ENCODE measurements around the gene ANK2. TPM values are rescaled to one million over a fixed set of nuclear protein-coding genes. Genes with fewer than 3 reads are reported as not detected.
A peak's percentile ranks its signal among the peaks of the same experiment; 100 is the strongest.

The ANK2 gene
- total and polyA plus RNA-seq, 2 experiments from 2014 or later, result 7.7 to 40.4 TPM

GRCh38 chr4:113292371-113293042, 243.1 kb downstream of the ANK2 start:
- Histone ChIP-seq H2AFZ (peak overlapping the region; percentile 61; the same call in 1 of the 2 replicates), H3K4me2 (peak overlapping the region; percentile 65), H3K27ac (ENCODE audit: low read depth) (peak overlapping the region; percentile 91), H4K20me1 (replicated peaks; ENCODE audit: insufficient read depth) (no peaks in the 10 kb centered on the region), H3K36me3 (ENCODE audit: insufficient read depth) (no peaks in the 10 kb centered on the region), H3K4me1 (ENCODE audit: insufficient read depth) (peaks cover 36% of the 10 kb centered on the region), H3K9me2 (ENCODE audit: insufficient read depth) (no peaks in the 10 kb centered on the region), H3K79me2 (replicated peaks; ENCODE audit: insufficient read depth) (no peaks in the 10 kb centered on the region), H3K4me3 (peak overlapping the region; percentile 37), H3F3A (replicated peaks; ENCODE audit: low read depth) (peaks cover 22% of the 10 kb centered on the region; the same call in 1 of the 2 replicates), H3K27me3 (ENCODE audit: insufficient read depth) (no peaks in the 10 kb centered on the region)
- Mint-ChIP-seq H3K4me3 (peak overlapping the region; percentile 65), H3K27ac (peak overlapping the region; percentile 95), H3K36me3 (ENCODE audit: low read depth) (peaks cover 3% of the 10 kb centered on the region; the same call in 1 of the 3 replicates), H3K9me3 (no peaks in the 10 kb centered on the region), H3K27me3 (ENCODE audit: insufficient read depth, low read depth, poor library complexity) (no peaks in the 10 kb centered on the region), H3K4me1 (peaks cover 64% of the 10 kb centered on the region)
- no peak for TF ChIP-seq ZNF331 (CRISPR knock-in tag; IDR thresholded peaks at IDR 0.05; ENCODE audit: low read depth)
- TF ChIP-seq NANOG (IDR thresholded peaks at IDR 0.05; ENCODE audit: borderline replicate concordance), result peak; percentile 73; the same call in 1 of the 2 replicates
- no peak for TF ChIP-seq JUNB (IDR thresholded peaks at IDR 0.05; ENCODE audit: unreplicated experiment)
- TF ChIP-seq, protein P1, sequence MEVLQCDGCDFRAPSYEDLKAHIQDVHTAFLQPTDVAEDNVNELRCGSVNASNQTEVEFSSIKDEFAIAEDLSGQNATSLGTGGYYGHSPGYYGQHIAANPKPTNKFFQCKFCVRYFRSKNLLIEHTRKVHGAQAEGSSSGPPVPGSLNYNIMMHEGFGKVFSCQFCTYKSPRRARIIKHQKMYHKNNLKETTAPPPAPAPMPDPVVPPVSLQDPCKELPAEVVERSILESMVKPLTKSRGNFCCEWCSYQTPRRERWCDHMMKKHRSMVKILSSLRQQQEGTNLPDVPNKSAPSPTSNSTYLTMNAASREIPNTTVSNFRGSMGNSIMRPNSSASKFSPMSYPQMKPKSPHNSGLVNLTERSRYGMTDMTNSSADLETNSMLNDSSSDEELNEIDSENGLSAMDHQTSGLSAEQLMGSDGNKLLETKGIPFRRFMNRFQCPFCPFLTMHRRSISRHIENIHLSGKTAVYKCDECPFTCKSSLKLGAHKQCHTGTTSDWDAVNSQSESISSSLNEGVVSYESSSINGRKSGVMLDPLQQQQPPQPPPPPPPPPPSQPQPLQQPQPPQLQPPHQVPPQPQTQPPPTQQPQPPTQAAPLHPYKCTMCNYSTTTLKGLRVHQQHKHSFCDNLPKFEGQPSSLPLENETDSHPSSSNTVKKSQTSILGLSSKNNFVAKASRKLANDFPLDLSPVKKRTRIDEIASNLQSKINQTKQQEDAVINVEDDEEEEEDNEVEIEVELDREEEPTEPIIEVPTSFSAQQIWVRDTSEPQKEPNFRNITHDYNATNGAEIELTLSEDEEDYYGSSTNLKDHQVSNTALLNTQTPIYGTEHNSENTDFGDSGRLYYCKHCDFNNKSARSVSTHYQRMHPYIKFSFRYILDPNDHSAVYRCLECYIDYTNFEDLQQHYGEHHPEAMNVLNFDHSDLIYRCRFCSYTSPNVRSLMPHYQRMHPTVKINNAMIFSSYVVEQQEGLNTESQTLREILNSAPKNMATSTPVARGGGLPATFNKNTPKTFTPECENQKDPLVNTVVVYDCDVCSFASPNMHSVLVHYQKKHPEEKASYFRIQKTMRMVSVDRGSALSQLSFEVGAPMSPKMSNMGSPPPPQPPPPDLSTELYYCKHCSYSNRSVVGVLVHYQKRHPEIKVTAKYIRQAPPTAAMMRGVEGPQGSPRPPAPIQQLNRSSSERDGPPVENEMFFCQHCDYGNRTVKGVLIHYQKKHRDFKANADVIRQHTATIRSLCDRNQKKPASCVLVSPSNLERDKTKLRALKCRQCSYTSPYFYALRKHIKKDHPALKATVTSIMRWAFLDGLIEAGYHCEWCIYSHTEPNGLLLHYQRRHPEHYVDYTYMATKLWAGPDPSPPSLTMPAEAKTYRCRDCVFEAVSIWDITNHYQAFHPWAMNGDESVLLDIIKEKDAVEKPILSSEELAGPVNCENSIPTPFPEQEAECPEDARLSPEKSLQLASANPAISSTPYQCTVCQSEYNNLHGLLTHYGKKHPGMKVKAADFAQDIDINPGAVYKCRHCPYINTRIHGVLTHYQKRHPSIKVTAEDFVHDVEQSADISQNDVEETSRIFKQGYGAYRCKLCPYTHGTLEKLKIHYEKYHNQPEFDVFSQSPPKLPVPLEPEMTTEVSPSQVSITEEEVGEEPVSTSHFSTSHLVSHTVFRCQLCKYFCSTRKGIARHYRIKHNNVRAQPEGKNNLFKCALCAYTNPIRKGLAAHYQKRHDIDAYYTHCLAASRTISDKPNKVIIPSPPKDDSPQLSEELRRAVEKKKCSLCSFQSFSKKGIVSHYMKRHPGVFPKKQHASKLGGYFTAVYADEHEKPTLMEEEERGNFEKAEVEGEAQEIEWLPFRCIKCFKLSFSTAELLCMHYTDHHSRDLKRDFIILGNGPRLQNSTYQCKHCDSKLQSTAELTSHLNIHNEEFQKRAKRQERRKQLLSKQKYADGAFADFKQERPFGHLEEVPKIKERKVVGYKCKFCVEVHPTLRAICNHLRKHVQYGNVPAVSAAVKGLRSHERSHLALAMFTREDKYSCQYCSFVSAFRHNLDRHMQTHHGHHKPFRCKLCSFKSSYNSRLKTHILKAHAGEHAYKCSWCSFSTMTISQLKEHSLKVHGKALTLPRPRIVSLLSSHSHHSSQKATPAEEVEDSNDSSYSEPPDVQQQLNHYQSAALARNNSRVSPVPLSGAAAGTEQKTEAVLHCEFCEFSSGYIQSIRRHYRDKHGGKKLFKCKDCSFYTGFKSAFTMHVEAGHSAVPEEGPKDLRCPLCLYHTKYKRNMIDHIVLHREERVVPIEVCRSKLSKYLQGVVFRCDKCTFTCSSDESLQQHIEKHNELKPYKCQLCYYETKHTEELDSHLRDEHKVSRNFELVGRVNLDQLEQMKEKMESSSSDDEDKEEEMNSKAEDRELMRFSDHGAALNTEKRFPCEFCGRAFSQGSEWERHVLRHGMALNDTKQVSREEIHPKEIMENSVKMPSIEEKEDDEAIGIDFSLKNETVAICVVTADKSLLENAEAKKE (CRISPR knock-in tag; IDR thresholded peaks at IDR 0.05), result no peak
- TF ChIP-seq STAT1 (IDR thresholded peaks at IDR 0.05; ENCODE audit: unreplicated experiment), result no peak
- ATAC-seq (peak; percentile 95), DNase-seq (ENCODE audit: low spot score) (peak; percentile 93)
